Ishikawa (cell line): ENCODE measurements around the gene KRTAP4-4.

Experiments used
- CEBPB ChIP-seq: IDR thresholded peaks from 2 replicates; pipeline ENCODE4 v1.6.1; 2012
- CREB1 ChIP-seq: IDR thresholded peaks from 2 replicates; pipeline ENCODE4 v1.6.1; 2012; ENCODE audit warnings: low read depth
- EGR1 ChIP-seq: IDR thresholded peaks from 2 replicates; pipeline ENCODE4 v1.6.1; 2012
- EP300 ChIP-seq: IDR thresholded peaks from 2 replicates; pipeline ENCODE4 v1.6.1; 2012; ENCODE audit warnings: borderline replicate concordance
- RAD21 ChIP-seq: IDR thresholded peaks from 2 replicates; pipeline ENCODE4 v1.6.1; 2012; ENCODE audit warnings: low read depth
- TCF12 ChIP-seq: IDR thresholded peaks from 2 replicates; pipeline ENCODE4 v1.6.1; 2012; ENCODE audit warnings: low read depth
- YY1 ChIP-seq: IDR thresholded peaks from 2 replicates; pipeline ENCODE4 v1.6.1; 2012; ENCODE audit warnings: low read depth
- ZBTB7A ChIP-seq: IDR thresholded peaks from 2 replicates; pipeline ENCODE4 v1.6.1; 2012; ENCODE audit warnings: low read depth
- TF ChIP-seq, protein P1 (sequence below): IDR thresholded peaks from 2 replicates; pipeline ENCODE4 v1.6.1; 2012; ENCODE audit warnings: low read depth, mild to moderate bottlenecking
- TF ChIP-seq, protein P2 (sequence below): IDR thresholded peaks from 2 replicates; pipeline ENCODE4 v1.6.1; 2012
- TF ChIP-seq, protein P3 (sequence below): IDR thresholded peaks from 2 replicates; pipeline ENCODE4 v1.6.1; 2012

KRTAP4-4 gene

DNA sequence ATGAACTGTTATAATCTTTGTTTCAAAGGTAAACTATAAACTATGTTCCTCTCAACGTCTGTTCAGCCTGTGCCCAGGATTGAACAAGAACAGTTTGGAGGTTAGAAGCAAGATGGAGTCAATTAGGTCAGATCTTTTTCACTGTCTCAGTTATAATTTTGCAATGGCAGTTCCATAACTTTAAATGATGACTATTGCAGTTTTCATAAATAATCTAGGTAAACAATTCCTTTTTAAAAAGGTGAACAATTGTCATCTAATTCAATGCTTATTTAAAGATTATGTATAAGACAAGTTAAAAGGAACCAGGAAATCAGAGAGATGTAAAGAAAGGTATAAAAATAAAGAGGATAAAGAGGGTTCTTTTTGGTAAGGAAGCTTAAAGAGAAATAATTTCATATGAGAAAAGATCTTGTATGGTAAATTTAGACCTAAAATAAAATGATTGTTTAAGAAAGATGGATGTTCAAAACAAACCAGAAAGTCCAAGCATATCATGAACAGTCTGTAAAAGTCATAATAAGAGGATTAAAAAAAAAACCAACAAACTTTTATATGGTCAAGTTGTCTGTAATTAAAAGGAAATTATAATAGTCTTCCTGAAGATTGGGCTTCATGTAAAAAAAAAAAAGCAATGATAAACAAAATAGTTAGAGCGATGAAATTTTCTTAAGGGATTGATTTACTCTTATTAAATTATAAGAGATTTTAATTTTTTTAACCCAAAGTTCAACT lies 49.2 kb downstream of the KRTAP4-4 start:
- TF ChIP-seq, protein P1, sequence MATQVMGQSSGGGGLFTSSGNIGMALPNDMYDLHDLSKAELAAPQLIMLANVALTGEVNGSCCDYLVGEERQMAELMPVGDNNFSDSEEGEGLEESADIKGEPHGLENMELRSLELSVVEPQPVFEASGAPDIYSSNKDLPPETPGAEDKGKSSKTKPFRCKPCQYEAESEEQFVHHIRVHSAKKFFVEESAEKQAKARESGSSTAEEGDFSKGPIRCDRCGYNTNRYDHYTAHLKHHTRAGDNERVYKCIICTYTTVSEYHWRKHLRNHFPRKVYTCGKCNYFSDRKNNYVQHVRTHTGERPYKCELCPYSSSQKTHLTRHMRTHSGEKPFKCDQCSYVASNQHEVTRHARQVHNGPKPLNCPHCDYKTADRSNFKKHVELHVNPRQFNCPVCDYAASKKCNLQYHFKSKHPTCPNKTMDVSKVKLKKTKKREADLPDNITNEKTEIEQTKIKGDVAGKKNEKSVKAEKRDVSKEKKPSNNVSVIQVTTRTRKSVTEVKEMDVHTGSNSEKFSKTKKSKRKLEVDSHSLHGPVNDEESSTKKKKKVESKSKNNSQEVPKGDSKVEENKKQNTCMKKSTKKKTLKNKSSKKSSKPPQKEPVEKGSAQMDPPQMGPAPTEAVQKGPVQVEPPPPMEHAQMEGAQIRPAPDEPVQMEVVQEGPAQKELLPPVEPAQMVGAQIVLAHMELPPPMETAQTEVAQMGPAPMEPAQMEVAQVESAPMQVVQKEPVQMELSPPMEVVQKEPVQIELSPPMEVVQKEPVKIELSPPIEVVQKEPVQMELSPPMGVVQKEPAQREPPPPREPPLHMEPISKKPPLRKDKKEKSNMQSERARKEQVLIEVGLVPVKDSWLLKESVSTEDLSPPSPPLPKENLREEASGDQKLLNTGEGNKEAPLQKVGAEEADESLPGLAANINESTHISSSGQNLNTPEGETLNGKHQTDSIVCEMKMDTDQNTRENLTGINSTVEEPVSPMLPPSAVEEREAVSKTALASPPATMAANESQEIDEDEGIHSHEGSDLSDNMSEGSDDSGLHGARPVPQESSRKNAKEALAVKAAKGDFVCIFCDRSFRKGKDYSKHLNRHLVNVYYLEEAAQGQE: no peak
- TF ChIP-seq TCF12: no peak
- no peak for TF ChIP-seq ZBTB7A
- TF ChIP-seq YY1: no peak
- no peak for TF ChIP-seq EGR1
- TF ChIP-seq EP300: no peak
- TF ChIP-seq RAD21: no peak
- TF ChIP-seq, protein P2, sequence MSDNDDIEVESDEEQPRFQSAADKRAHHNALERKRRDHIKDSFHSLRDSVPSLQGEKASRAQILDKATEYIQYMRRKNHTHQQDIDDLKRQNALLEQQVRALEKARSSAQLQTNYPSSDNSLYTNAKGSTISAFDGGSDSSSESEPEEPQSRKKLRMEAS: no peak
- no peak for TF ChIP-seq CEBPB
- TF ChIP-seq, protein P3, sequence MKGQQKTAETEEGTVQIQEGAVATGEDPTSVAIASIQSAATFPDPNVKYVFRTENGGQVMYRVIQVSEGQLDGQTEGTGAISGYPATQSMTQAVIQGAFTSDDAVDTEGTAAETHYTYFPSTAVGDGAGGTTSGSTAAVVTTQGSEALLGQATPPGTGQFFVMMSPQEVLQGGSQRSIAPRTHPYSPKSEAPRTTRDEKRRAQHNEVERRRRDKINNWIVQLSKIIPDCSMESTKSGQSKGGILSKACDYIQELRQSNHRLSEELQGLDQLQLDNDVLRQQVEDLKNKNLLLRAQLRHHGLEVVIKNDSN: no peak
- no peak for TF ChIP-seq CREB1
